ENCODE data around the gene EDDM13. TPM values are rescaled to one million over a fixed set of nuclear protein-coding genes. Genes with fewer than 3 reads are reported as not detected.

The EDDM13 gene
- total and polyA plus RNA-seq, 10 of the 15 experiments (the other 5 are each of a cell fraction or from before 2014, with no cell fraction given) = 0.15 to 0.37 TPM; not detected in 8

- no peak for TF ChIP-seq RELB (IDR thresholded peaks at IDR 0.05; ENCODE audit: low read depth)
- TF ChIP-seq ZNF687 (IDR thresholded peaks at IDR 0.05) = no peak
- no peak for TF ChIP-seq CREM (IDR thresholded peaks at IDR 0.05; ENCODE audit: low read depth)
- TF ChIP-seq, protein P1, sequence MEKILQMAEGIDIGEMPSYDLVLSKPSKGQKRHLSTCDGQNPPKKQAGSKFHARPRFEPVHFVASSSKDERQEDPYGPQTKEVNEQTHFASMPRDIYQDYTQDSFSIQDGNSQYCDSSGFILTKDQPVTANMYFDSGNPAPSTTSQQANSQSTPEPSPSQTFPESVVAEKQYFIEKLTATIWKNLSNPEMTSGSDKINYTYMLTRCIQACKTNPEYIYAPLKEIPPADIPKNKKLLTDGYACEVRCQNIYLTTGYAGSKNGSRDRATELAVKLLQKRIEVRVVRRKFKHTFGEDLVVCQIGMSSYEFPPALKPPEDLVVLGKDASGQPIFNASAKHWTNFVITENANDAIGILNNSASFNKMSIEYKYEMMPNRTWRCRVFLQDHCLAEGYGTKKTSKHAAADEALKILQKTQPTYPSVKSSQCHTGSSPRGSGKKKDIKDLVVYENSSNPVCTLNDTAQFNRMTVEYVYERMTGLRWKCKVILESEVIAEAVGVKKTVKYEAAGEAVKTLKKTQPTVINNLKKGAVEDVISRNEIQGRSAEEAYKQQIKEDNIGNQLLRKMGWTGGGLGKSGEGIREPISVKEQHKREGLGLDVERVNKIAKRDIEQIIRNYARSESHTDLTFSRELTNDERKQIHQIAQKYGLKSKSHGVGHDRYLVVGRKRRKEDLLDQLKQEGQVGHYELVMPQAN (conservative IDR thresholded peaks at IDR 0.05) = no peak
- no peak for TF ChIP-seq ESRRA (IDR thresholded peaks at IDR 0.05; ENCODE audit: low read length)
- TF ChIP-seq SIN3A (IDR thresholded peaks at IDR 0.05; ENCODE audit: low read depth, low read length) = no peak
- TF ChIP-seq BHLHE40 (IDR thresholded peaks at IDR 0.05; ENCODE audit: borderline replicate concordance in 1 of 2, low read depth in 2 of 2, low read length in 1 of 2) = no peak
Observed at GRCh38 chr19:56290104-56290503, 17.6 kb downstream of the EDDM13 start (continued).
